Activated T-helper 1 cell treated with anti-CD3 and anti-CD28 coated beads, Interleukin-12 subunit alpha, Interleukin-12 subunit beta, Interleukin-2, Interleukin-4 antibody, amounts not matched to agents 30 ng/mL and 10 ng/mL and 1 ng/mL, durations not matched to agents 14 hours and 24 hours and 36 hours (primary cell): ENCODE data around the gene PRDM16. TPM values are rescaled to one million over a fixed set of nuclear protein-coding genes. Genes with fewer than 3 reads are reported as not detected.

Experiments used
- DNase-seq: peaks from one replicate; pipeline ENCODE4 v3.0.0; 2021; ENCODE audit warnings: low spot score
- H3K27ac Mint-ChIP-seq: one replicate; pipeline ENCODE4 v1.8.0; 2021; ENCODE audit warnings: mild to moderate bottlenecking, mixed read lengths
- H3K27me3 Mint-ChIP-seq: one replicate; pipeline ENCODE4 v1.8.0; 2022; ENCODE audit warnings: mild to moderate bottlenecking, moderate library complexity, mixed read lengths; ENCODE audit not compliant: insufficient read depth
- H3K36me3 Mint-ChIP-seq: one replicate; pipeline ENCODE4 v1.8.0; 2021; ENCODE audit warnings: low read depth, mixed read lengths
- H3K4me1 Mint-ChIP-seq: one replicate; pipeline ENCODE4 v1.8.0; 2021; ENCODE audit warnings: low read depth, mixed read lengths
- H3K4me3 Mint-ChIP-seq: one replicate; pipeline ENCODE4 v1.8.0; 2021; ENCODE audit warnings: mild to moderate bottlenecking, moderate library complexity, mixed read lengths
- H3K9me3 Mint-ChIP-seq: one replicate; pipeline ENCODE4 v1.8.0; 2021; ENCODE audit warnings: mixed read lengths
- intact Hi-C: fragments of 100-400 bp; cut with micrococcal nuclease; formaldehyde crosslinking; loops from one replicate; pipeline ENCODE4 v1.15.1; 2024
- total RNA-seq: library from RNA; stranded (reverse); gene quantifications from 2 replicates; pipeline ENCODE4 v1.2.3, GENCODE V29; 2022

The PRDM16 gene
- total RNA-seq, result not detected in 2 replicates

DNA sequence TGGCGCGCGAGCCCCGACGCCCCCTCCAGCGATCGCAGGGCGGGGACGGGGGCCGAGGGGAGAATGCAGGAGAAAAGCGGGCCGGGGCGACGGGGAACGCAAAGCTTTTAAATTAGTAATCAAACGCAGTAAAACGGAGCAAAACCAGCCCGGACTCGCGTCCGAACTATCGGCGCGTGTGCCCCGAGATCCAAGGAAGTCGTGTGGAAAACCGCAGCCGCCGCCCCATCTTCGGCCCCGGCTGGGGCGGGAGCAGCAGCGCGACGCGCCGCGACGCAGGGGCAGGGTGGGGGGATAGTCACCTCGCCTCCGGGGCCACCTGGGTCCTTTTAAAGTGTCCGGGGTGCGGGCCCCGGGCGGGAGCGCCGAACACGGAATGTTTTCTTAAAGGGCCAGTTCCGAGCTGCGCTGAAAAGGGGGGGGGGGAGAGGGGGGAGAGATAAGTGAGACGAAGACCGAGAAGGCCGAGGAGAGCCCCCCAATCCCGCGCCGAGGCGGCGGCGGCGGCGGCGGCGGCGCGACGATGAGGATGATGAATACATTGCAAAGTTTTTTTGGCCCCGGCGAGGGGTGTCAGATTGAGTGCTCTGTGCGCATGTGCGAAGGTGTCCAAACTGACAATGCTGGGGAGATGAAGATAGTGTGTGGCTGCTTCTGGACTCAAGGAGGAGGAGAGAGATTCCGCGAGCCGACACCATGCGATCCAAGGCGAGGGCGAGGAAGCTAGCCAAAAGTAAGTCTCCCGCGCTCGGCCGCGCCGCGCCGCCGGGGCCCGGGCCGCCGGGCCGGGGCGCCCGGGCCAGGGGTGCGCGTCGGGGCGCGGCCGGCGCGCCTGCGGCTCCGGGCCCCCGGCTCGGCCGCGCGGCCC, at the start of gene PRDM16:
PRDM16 (plus strand) TSS at position 640 of the 868 bp plus-strand sequence; CDS start at position 697, 57 bp downstream.
- H3K4me3 Mint-ChIP-seq, result peak within 1 kb of the TSS; percentile 67
- no peaks in the 10 kb centered on the region for H3K36me3 Mint-ChIP-seq
- no peaks in the 10 kb centered on the region for H3K9me3 Mint-ChIP-seq
- no peaks in the 10 kb centered on the region for H3K4me1 Mint-ChIP-seq
- peaks cover 15% of the 10 kb centered on the region for H3K27me3 Mint-ChIP-seq
- DNase-seq, result no peak
- intact Hi-C loops, result no loop called here
- H3K27ac Mint-ChIP-seq, result peak within 1 kb of the TSS; percentile 70

DNA sequence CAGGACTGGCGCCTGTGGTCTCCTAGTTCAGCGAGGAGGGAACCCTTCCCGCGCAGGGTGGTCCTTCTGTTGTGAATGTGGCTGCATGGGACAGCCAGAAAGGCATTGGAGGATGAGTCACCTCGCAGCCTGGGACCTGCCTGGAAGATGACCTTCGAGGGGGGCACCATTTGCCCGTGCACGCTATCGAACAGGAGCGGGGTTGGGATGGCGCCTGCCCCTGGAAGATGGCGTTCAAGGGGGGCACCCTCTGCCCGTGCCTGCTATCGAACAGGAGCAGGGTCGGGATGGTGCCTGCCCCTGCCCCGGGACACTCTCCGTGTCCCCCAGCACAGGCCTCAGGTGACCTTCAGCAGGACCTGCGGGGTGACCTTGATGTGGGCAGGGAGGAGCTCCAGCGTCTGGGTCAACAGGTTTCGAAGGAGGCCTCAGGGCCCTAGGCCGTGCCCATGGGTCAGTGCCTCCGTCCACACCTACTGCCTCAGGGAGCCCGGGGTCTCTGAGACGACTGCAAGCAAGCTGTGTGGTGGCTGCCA, 49.4 kb upstream of the PRDM16 start:
- H3K27me3 Mint-ChIP-seq, result no peaks in the 10 kb centered on the region
- no peaks in the 10 kb centered on the region for H3K4me1 Mint-ChIP-seq
- no peak for DNase-seq
- no peak overlapping the region for H3K27ac Mint-ChIP-seq
- H3K4me3 Mint-ChIP-seq, result no peak overlapping the region
- intact Hi-C loops, result no loop called here
- no peaks in the 10 kb centered on the region for H3K9me3 Mint-ChIP-seq
- H3K36me3 Mint-ChIP-seq, result no peaks in the 10 kb centered on the region

DNA sequence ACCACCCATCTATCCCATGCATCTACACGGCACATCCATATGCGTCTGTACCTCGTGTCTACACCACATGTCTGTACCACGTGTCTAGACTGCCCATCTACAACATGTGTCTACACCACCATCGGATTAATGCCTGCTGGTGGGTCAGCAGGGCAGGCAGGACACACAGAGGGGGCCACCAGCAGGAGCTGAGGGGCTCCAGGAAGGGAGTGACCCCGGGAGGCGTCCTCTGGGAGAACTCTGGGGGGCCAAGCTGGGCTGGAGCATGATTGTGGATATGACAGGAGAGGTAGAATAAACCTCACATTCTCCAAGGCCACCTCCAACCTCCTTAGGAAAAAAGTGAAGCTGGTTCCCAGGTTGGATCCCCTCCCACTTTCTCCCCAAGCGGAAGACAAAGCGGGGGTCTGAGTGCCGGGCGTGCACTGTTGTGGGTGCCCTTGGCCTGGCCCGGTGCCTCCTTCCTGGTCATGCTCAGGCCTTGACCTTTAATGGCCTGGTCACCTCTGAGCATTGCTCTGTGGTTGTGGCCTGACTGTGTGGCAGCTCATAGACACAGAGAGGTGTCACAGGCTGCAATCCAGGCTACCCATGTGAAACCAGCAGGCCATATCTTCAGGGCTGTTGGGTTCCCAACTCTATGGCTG, 48.6 kb upstream of the PRDM16 start:
- H3K4me1 Mint-ChIP-seq, result no peaks in the 10 kb centered on the region

DNA sequence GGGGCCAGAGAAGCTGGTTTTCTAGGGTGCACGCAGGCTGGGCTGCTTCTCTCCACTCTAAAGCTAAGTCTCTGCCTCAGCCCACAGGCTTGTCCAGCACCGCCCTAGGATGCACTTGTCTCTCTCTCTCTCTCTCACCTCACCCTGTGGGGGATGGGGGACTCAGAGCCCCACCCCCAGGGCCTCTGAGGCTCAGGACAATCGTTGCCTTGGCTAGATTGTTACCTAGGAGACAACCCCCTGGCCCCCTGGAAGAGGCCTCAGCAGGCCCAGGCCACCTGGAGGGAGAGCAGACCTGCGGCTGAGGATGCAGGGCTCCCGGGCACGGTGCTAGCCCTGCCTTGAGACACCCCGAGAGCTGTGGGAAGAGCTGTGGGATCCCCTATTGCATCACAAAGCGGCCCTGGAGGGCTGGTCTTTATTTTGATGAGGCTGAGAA, 47.8 kb upstream of the PRDM16 start, which contains the start of gene ACTRT2:
ACTRT2 (plus strand) TSS at position 235 of the 439 bp plus-strand sequence. CDS start 220 bp downstream, outside the sequence.
- H3K9me3 Mint-ChIP-seq, result no peaks in the 10 kb centered on the region
- no peaks in the 10 kb centered on the region for H3K4me1 Mint-ChIP-seq
- H3K27me3 Mint-ChIP-seq, result no peaks in the 10 kb centered on the region
- no peak within 1 kb of the TSS for H3K4me3 Mint-ChIP-seq
- no peaks in the 10 kb centered on the region for H3K36me3 Mint-ChIP-seq
- intact Hi-C loops, result no loop called here
- no peak for DNase-seq
- H3K27ac Mint-ChIP-seq, result no peak within 1 kb of the TSS

More for the DNA sequence above, 48.6 kb upstream of the PRDM16 start:
- Mint-ChIP-seq H3K27me3 (no peaks in the 10 kb centered on the region), H3K4me3 (no peak overlapping the region), H3K27ac (no peak overlapping the region), H3K36me3 (no peaks in the 10 kb centered on the region), H3K9me3 (no peaks in the 10 kb centered on the region)
- intact Hi-C loops, result no loop called here
- no peak for DNase-seq

DNA sequence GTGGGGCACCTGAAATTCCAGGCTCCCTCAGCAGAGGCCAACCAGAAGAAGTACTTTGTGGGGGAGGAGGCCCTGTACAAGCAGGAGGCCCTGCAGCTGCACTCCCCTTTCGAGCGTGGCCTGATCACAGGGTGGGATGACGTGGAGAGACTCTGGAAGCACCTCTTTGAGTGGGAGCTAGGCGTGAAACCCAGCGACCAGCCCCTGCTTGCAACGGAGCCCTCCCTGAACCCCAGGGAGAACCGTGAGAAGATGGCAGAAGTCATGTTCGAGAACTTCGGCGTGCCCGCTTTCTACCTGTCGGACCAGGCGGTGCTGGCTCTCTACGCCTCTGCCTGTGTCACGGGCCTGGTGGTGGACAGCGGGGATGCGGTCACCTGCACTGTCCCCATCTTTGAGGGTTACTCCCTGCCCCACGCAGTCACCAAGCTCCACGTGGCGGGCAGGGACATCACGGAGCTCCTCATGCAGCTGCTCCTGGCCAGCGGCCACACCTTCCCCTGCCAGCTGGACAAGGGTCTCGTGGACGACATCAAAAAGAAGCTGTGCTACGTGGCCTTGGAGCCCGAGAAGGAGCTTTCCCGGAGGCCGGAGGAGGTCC, 47.1 kb upstream of the PRDM16 start:
- Mint-ChIP-seq H3K4me1 (no peaks in the 10 kb centered on the region), H3K27ac (no peak overlapping the region), H3K9me3 (no peaks in the 10 kb centered on the region), H3K36me3 (no peaks in the 10 kb centered on the region), H3K4me3 (no peak overlapping the region), H3K27me3 (no peaks in the 10 kb centered on the region)
- intact Hi-C loops, result no loop called here
- no peak for DNase-seq

DNA sequence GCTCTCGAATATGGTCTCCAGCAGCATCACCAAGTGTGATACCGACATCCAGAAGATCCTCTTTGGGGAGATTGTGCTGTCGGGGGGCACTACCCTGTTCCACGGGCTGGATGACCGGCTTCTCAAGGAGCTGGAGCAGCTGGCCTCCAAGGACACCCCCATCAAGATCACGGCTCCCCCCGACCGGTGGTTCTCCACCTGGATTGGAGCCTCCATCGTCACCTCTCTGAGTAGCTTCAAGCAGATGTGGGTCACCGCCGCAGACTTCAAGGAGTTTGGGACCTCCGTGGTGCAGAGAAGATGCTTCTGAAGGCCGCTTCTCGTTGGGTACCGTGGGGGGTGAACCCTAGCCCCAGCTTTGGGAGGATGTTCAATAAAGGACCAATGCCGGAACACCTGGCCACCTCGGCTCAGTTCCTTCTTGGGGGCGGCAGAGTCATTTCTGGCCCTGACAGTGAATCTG, 46.5 kb upstream of the PRDM16 start:
- Mint-ChIP-seq H3K27ac (no peak overlapping the region), H3K36me3 (no peaks in the 10 kb centered on the region), H3K9me3 (no peaks in the 10 kb centered on the region), H3K4me3 (no peak overlapping the region), H3K4me1 (no peaks in the 10 kb centered on the region), H3K27me3 (no peaks in the 10 kb centered on the region)
- intact Hi-C loops, result no loop called here
- no peak for DNase-seq

DNA sequence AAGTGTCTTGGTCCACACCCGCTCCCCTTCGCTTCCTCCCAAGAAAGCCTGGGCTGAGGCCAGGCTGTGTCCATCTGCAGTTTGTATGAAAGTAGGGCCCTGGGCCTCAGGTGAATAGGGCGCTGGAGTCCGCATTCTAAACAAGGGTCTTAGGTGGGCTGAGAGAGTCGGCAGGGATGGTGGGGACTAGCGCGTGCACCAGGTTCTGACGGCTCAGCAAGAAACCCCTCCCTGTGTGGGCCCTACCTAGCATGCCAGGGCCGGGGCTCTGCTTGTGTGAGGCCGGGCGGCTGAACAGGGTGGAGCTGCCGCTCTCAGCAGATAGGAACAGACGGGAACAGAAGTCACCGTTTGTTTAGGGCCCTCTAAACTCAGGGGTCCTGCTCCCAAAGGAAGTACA, 46.0 kb upstream of the PRDM16 start:
- intact Hi-C loops, result no loop called here
- Mint-ChIP-seq H3K9me3 (no peaks in the 10 kb centered on the region), H3K4me1 (no peaks in the 10 kb centered on the region), H3K27ac (no peak overlapping the region), H3K36me3 (no peaks in the 10 kb centered on the region), H3K4me3 (no peak overlapping the region), H3K27me3 (no peaks in the 10 kb centered on the region)
- DNase-seq, result no peak

DNA sequence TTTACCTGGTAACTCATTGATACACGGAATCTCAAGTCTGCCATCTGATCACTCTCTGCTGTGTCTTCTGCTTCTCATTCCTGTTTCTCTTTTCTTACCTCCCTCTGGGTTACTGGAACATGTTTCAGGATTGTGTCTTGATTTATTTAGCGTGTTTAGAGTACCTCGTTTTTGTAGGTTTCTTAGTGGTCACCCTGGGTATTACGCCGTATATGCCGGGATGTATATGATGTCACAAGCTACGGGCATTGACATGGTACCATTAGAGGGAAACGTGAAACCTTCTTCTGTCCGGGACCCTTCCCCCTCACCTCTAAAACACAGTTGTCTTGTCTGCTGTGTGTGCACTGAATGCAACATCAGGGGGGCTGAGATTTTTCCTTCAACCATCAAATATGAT, 45.0 kb upstream of the PRDM16 start:
- no peaks in the 10 kb centered on the region for H3K27me3 Mint-ChIP-seq
- H3K4me3 Mint-ChIP-seq, result no peak overlapping the region
- intact Hi-C loops, result no loop called here
- no peak overlapping the region for H3K27ac Mint-ChIP-seq
- H3K9me3 Mint-ChIP-seq, result no peaks in the 10 kb centered on the region
- no peaks in the 10 kb centered on the region for H3K36me3 Mint-ChIP-seq
- DNase-seq, result no peak
- no peaks in the 10 kb centered on the region for H3K4me1 Mint-ChIP-seq

DNA sequence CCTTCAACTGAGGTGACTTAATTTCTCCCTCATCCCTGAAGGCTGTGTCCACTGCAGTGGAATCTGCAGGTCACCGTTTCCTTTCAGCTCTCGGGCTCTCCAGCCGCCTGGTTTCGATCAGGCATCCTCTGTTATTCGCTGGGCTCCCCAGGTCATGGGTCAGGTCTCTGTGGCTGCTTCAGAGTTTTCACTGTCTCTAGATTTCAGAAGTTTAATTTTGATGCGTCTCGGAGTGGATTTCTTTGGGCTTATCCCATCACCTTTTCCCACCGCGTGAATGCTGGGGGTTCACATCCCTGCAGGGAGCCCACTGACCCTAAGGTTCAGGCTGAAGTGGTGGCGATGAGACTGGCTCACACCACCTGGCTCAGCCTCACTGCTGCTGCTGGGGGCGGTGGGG, 44.4 kb upstream of the PRDM16 start:
- no peak for DNase-seq
- no peaks in the 10 kb centered on the region for H3K36me3 Mint-ChIP-seq
- no peak overlapping the region for H3K4me3 Mint-ChIP-seq
- intact Hi-C loops, result no loop called here
- no peaks in the 10 kb centered on the region for H3K9me3 Mint-ChIP-seq
- no peaks in the 10 kb centered on the region for H3K4me1 Mint-ChIP-seq
- no peak overlapping the region for H3K27ac Mint-ChIP-seq
- H3K27me3 Mint-ChIP-seq, result no peaks in the 10 kb centered on the region

DNA sequence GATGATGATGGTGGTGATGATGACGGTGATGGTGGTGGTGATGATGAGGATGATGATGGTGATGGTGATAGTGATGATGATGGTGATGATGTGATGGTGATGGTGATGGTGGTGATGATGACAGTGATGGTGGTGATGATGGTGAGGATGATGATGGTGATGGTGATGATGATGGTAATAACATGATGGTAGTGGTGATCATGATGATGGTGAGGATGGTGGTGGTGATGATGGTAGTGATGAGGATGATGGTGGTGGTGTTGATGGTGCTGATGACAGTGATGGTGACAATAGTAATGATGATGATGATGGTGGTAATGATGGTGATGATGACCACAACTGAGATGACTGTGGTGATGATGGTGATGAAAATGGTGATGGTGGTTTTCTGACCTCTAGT, 42.9 kb upstream of the PRDM16 start:
- Mint-ChIP-seq H3K4me3 (no peak overlapping the region), H3K27me3 (no peaks in the 10 kb centered on the region), H3K27ac (no peak overlapping the region), H3K4me1 (no peaks in the 10 kb centered on the region), H3K36me3 (no peaks in the 10 kb centered on the region), H3K9me3 (no peaks in the 10 kb centered on the region)
- intact Hi-C loops, result no loop called here
- DNase-seq, result no peak

DNA sequence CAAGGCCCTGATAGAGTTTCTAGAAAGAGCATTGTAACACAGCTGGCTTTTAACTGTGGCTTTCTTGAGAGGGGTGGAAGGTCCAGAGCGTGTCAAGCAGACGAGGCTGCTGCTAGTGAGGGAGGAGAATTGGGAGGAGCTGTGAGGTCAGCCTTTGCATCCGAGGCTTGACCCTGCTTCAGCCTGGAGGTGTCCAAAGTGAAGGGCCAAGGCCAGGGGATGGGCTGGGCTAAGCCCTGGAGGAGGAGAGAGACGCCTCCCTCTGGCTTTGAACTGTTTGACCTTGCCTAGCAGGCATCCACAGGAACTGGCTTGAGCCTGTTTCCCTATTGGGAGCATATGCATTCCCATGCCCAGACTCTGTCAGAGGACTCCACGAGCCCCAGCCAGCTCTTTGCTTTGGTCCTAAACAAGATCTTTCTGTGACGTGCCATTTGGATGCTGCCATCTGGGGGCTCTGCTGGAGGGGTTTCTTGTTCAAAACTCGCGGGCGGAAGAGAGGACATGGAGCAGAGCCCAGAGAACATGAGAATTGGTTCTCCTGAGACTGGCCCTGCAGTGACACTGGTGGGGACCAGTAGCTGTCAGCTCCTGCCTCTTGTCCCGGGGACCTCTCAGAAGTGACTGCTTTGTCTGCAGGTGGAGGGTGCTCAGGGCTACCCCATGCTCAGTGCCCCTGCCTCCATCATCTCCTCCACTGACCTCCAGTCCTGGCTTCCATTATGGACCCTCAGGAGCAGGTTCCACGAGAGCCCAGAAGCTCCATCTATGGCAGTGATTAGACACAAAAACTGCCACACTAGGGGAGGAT, 42.2 kb upstream of the PRDM16 start:
- H3K9me3 Mint-ChIP-seq, result no peaks in the 10 kb centered on the region
- H3K27me3 Mint-ChIP-seq, result no peaks in the 10 kb centered on the region
- H3K36me3 Mint-ChIP-seq, result no peaks in the 10 kb centered on the region
- no peak for DNase-seq
- H3K4me3 Mint-ChIP-seq, result no peak overlapping the region
- H3K27ac Mint-ChIP-seq, result no peak overlapping the region
- intact Hi-C loops, result no loop called here
- no peaks in the 10 kb centered on the region for H3K4me1 Mint-ChIP-seq

DNA sequence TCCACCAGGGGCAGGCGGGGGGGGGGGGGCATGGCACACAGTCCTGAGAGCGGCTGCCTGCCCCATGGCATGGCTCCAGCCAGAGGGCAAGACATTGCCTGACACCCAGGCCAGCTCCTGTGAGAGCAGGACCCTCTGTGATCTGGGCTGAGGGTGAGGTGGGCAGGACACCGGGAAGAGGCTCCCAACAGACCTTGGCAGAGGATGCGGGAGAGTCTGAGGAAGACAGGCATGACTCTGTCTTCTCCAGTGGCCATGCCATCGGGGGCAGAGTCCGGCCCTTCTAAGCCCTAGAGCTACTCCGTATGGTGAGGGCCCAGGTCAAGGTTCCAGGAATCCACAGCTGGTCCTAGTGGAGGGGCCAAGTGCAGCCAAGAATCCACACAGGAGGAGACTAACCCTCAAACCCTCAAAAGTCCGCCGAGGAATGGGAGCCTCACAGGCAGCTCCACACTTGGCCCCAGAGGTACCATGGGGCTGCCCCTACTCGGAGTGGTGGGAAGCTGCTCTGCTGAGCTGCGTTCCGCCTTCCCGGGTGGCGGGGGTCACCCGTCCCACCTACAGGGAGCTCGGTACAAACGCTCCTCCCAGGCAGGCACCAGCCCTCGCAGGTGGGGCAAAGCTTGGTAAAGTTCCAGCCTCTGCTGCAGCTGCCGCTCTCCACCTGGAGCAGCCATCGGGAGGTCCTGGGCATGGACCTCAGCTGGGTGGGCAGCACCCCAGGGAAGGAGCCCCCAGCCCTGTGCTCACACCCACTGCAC, 41.2 kb upstream of the PRDM16 start:
- Mint-ChIP-seq H3K27me3 (no peaks in the 10 kb centered on the region), H3K27ac (no peak overlapping the region), H3K36me3 (no peaks in the 10 kb centered on the region), H3K4me3 (no peak overlapping the region), H3K4me1 (no peaks in the 10 kb centered on the region), H3K9me3 (no peaks in the 10 kb centered on the region)
- intact Hi-C loops, result no loop called here
- no peak for DNase-seq
